H54 (cell line): ENCODE data around the gene TRAF6.

Experiments
- DNase-seq: peaks from one replicate; pipeline ENCODE4 v3.0.0; 2011; ENCODE audit warnings: low spot score, mixed read lengths; ENCODE audit not compliant: insufficient read length
- FAIRE-seq: peaks from 3 replicates; lab custom pipeline; 2011; peaks lifted over from hg19 to GRCh38; lab: Jason Lieb, UNC
- POLR2A ChIP-seq: IDR thresholded peaks from 2 replicates; pipeline ENCODE4 v1.6.1; 2011; ENCODE audit warnings: low read depth, mild to moderate bottlenecking, low read length

The TRAF6 gene

DNA sequence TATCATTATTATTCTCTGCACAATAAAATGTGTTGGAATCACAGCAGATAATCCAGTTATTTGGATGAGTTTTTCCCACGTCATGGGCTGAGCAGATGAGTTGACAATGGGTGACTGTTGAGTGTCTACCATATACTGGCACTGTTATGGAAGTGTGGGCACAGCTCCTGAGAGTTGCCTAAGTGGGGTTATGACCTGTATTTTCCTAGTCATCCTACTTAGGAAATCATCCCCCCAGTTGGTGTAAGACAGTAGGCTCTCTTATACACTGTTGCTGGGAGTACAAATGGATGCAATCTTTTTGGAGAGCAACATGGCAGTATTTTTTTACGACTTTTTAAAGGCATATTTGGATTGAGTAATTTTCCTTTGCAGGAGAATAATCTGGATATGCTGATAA lies 66.4 kb downstream of the TRAF6 start:
- no peak for TF ChIP-seq POLR2A
- FAIRE-seq: no peak
- DNase-seq: no peak

DNA sequence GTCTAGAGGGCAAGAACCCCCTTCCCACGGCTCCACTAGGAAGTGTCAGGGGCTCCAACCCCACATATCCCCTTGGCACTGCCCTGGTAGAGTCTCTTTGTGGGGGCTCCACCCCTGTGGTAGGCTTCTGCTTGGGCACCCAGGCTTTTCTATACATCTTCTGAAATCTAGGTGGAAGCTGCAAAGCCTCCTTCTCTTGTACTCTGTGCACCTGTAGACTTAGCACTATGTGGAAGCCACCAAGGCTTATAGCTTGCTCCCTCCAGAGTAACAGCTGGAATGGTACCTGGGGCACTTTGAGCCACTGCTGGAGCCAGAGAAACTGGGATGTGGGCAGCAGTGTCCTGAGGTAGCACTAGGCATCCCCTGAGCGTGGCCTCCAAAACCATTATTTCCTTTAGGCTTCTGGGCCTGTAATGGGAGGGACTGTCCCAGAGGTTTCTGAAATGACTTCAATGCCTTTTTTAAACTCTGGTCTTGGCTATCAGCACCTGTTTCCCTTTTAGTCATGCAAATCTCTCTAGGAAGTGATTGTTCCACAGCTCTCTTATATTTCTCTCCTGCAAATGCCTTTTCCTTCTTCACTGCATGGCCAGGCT lies 68.4 kb downstream of the TRAF6 start:
- DNase-seq: no peak
- no peak for TF ChIP-seq POLR2A
- no peak for FAIRE-seq

DNA sequence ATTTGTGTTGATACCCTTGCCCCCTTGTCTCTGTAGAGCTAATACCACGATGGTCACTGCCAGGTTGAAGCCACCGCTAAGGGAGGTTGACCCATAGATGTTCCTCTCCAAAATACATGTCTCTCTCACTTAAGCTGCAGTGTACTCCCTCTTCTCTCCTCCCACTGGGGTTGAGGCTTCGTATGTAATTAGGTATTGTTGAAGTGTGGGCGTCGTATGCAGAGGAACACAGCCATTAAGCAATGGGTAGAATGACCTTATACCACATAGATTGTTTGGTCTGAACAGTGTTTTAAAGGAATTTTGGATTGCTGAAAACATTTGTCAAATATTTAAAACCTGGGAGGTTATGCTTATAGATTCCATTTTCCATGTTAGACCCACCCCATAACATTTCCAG lies 71.9 kb downstream of the TRAF6 start:
- TF ChIP-seq POLR2A: no peak
- no peak for DNase-seq
- no peak for FAIRE-seq

DNA sequence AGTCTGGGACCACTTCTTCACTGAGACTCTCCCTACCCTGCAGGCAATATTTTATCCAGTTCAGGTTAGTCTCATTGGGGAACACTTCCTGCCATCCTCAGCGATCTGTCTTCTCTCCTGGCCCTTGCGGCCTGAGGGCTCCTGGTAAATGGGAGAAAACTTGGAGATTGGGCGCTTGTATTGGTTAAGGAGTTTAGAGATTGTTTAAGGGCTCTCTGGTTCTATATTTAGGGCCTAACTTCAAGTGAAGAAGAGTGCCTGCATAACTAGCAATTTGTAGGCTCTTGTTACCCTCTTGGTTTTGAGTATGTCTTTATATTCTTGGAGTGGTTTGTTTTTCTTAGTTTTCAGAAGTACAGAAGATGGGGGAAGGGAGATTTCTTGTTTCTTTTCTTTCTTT lies 72.7 kb downstream of the TRAF6 start:
- no peak for TF ChIP-seq POLR2A
- FAIRE-seq (no peak), DNase-seq (no peak)
